Panc1 (cell line): ENCODE data around the gene CACTIN. TPM values are rescaled to one million over a fixed set of nuclear protein-coding genes. Genes with fewer than 3 reads are reported as not detected.

Experiments
- ATAC-seq: fragments of 200-7000 bp; cut with Tn5 transposase; 2 replicates; pipeline ENCODE4 v1.9.1; 2020; ENCODE audit warnings: mild to moderate bottlenecking, moderate library complexity
- BruUV-seq: library from RNA; stranded (reverse); fragments of 400-500 nt; replicated peaks from 2 replicates; lab custom pipeline; 2021; lab: Mats Ljungman, UMichigan
- CTCF ChIA-PET: fragments of 300-600 bp; sonication (Branson Sonifier 250); formaldehyde crosslinking; loops from one replicate; lab custom pipeline; 2022; ENCODE audit warnings: antibody characterized with exemption; lab: Charles Lee
- POLR2A ChIA-PET: fragments of 300-600 bp; sonication (Branson Sonifier 250); formaldehyde crosslinking; loops from one replicate; lab custom pipeline; 2022; ENCODE audit warnings: antibody characterized with exemption; lab: Charles Lee
- DNase-seq: peaks from one replicate; pipeline ENCODE4 v3.0.0-alpha.2; 2010; ENCODE audit warnings: low read depth, low spot score
- H3K27ac ChIP-seq: 2 replicates; pipeline ENCODE4 v1.5.1; 2011; ENCODE audit warnings: mild to moderate bottlenecking, low read length, inconsistent platforms
- H3K27me3 ChIP-seq: fragments of 200-500 bp; sonication (Bioruptor generic); 2 replicates; pipeline ENCODE4 v1.6.0; 2014; ENCODE audit warnings: low read length, inconsistent platforms; ENCODE audit not compliant: control insufficient read depth, insufficient read depth
- H3K36me3 ChIP-seq: fragments of 200-500 bp; sonication (Bioruptor generic); 2 replicates; pipeline ENCODE4 v1.5.1; 2014; ENCODE audit warnings: inconsistent platforms, mild to moderate bottlenecking, low read length, moderate library complexity; ENCODE audit not compliant: control insufficient read depth, insufficient read depth
- H3K4me1 ChIP-seq: 2 replicates; pipeline ENCODE4 v1.5.1; 2011; ENCODE audit warnings: inconsistent platforms, mild to moderate bottlenecking, low read length, moderate library complexity; ENCODE audit not compliant: control insufficient read depth, insufficient read depth
- H3K4me3 ChIP-seq, 2 experiments: 2 replicates each; pipeline ENCODE4 v1.5.1; 2011 to 2012; ENCODE audit warnings: low read depth in 2 of 2, low read length in 2 of 2, mild to moderate bottlenecking in 2 of 2, inconsistent platforms in 1 of 2, moderate library complexity in 1 of 2
- H3K9me3 ChIP-seq: fragments of 200-500 bp; sonication (Bioruptor generic); 2 replicates; pipeline ENCODE4 v1.5.1; 2014; ENCODE audit warnings: low read depth, mild to moderate bottlenecking, inconsistent platforms, low read length, moderate library complexity; ENCODE audit not compliant: control insufficient read depth, insufficient read depth
- CTCF ChIP-seq: fragments of 450-650 bp; IDR thresholded peaks from 2 replicates; pipeline ENCODE4 v1.5.1; 2017; ENCODE audit warnings: mild to moderate bottlenecking
- POLR2AphosphoS5 ChIP-seq: IDR thresholded peaks from 2 replicates; pipeline ENCODE4 v1.6.1; 2012; ENCODE audit warnings: mild to moderate bottlenecking, low read depth, low read length, moderate library complexity
- REST ChIP-seq, 2 experiments: IDR thresholded peaks; 2 replicates each; pipeline ENCODE4 v1.6.1; 2011 to 2012; ENCODE audit warnings: low read depth in 2 of 2, control low read depth in 1 of 2, low read length in 1 of 2, mild to moderate bottlenecking in 1 of 2, moderate library complexity in 1 of 2; ENCODE audit not compliant: insufficient read depth in 1 of 2
- SIN3A ChIP-seq: IDR thresholded peaks from 2 replicates; pipeline ENCODE4 v1.6.1; 2012; ENCODE audit warnings: low read depth, mild to moderate bottlenecking, low read length, moderate library complexity, borderline replicate concordance; ENCODE audit not compliant: insufficient read depth
- TCF7L2 ChIP-seq: IDR thresholded peaks from 2 replicates; pipeline ENCODE4 v1.6.1; 2011; ENCODE audit warnings: mild to moderate bottlenecking, low read depth, low read length, inconsistent platforms
- in situ Hi-C: cut with HindIII; loops from 2 replicates; pipeline ENCODE4 v1.10.0; 2016; ENCODE audit warnings: low sequenced_read_pairs, low pct_unique_long_range_greater_than_20kb
- intact Hi-C: fragments of 100-400 bp; cut with micrococcal nuclease; formaldehyde crosslinking; loops from one replicate; pipeline ENCODE4 v1.10.0; 2022; ENCODE audit not compliant: unreplicated experiment
- total RNA-seq: library from RNA; stranded (reverse); gene quantifications from one replicate; pipeline ENCODE4 v1.2.1, GENCODE V29; 2021; ENCODE audit not compliant: unreplicated experiment

Gene CACTIN
- total RNA-seq, 1 experiment from 2014 or later, result 25.2 TPM

GRCh38 chr19:3649888-3650287 lies 23.3 kb upstream of the CACTIN start:
- DNase-seq (no peak), ATAC-seq (no peak)
- ChIA-PET POLR2A (no interaction called here), CTCF (no interaction called here)
- H3K27ac ChIP-seq, result no peak overlapping the region
- H3K27me3 ChIP-seq, result no peaks in the 10 kb centered on the region
- in situ Hi-C loops (no loop called here), intact Hi-C loops (no loop called here)
- H3K36me3 ChIP-seq, result no peaks in the 10 kb centered on the region
- no peak for TF ChIP-seq POLR2AphosphoS5
- TF ChIP-seq CTCF, result no peak
- no peak for TF ChIP-seq REST (IDR thresholded peaks at IDR 0.05; ENCODE audit: insufficient read depth in 1 of 2, low read depth in 2 of 2, low read length in 1 of 2)
- TF ChIP-seq TCF7L2, result no peak
- TF ChIP-seq SIN3A, result no peak
- peaks cover 1% of the 10 kb centered on the region for H3K4me1 ChIP-seq
- H3K9me3 ChIP-seq, result no peaks in the 10 kb centered on the region
- no peak overlapping the region for H3K4me3 ChIP-seq
- no TSS peak for BruUV-seq

GRCh38 chr19:3648037-3648905 lies 21.7 kb upstream of the CACTIN start:
- CTCF ChIA-PET, result interaction anchor here (0.6 kb wide), 1 partner anchor 77 kb away, joined by 4 read pairs; no protein-coding TSS in a partner anchor
- in situ Hi-C loops, result no loop called here

More at GRCh38 chr19:3648037-3648905, 21.7 kb upstream of the CACTIN start:
- intact Hi-C loops, result no loop called here
- ATAC-seq (no peak), DNase-seq (no peak)
- TF ChIP-seq REST (IDR thresholded peaks at IDR 0.05; ENCODE audit: insufficient read depth in 1 of 2, low read depth in 2 of 2, low read length in 1 of 2) (no peak), TCF7L2 (no peak), SIN3A (no peak), POLR2AphosphoS5 (no peak), CTCF (no peak)
- Histone ChIP-seq H3K4me3 (no peak overlapping the region), H3K4me1 (peaks cover 4% of the 10 kb centered on the region), H3K9me3 (no peaks in the 10 kb centered on the region), H3K27me3 (no peaks in the 10 kb centered on the region), H3K36me3 (no peaks in the 10 kb centered on the region), H3K27ac (no peak overlapping the region)
- POLR2A ChIA-PET, result no interaction called here
- no TSS peak for BruUV-seq
